ENCODE measurements around the gene PTPRJ.

Gene PTPRJ

GRCh38 chr11:48216510-48216909 lies 236.2 kb downstream of the PTPRJ start, which contains the start of gene OR4B1:
Gene OR4B1, plus strand, starts transcription at chr11:48216810. Its CDS starts 0 bp downstream, at chr11:48216810.
- no peak for DNase-seq (ENCODE audit: low spot score)
- TF ChIP-seq CTCF (IDR thresholded peaks at IDR 0.05; ENCODE audit: extremely low read depth, missing control alignments), result no peak
